DOHH2 (cell line): ENCODE measurements around the gene OPN1LW.

Experiments used
- EZH2phosphoT487 ChIP-seq: fragments of 200-600 bp; sonication (generic); IDR thresholded peaks from 2 replicates; pipeline ENCODE4 v1.6.1; 2017; ENCODE audit warnings: borderline replicate concordance, mild to moderate bottlenecking, antibody characterized with exemption, low read length, moderate library complexity, mixed read lengths
- TF ChIP-seq, protein P1 (sequence below): fragments of 200-600 bp; sonication (generic); IDR thresholded peaks from one replicate; pipeline ENCODE4 v1.5.1; 2014; ENCODE audit warnings: antibody characterized with exemption, mild to moderate bottlenecking, low read depth, low read length; ENCODE audit not compliant: poor library complexity, severe bottlenecking

DNA sequence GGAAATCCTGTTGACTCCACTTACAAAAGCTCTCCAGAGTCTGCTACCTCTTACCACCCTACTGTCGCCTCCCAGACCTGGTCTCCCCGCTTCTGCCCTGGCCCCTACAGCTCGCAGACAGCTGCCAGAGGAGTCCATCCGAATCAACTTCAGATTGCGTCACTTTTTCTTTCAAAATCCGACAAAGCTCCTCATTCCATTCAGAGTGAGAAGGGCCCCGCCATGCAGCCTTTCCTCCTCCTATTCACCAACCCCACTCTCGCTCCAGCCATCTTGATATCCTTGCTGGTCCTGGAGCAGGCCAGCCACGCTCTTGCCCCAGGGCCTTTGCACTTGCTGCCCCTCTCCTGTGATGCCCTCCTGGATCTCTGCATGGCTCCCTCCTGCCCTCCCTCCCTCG is 5.2 kb upstream of the OPN1LW start:
- TF ChIP-seq, protein P1, sequence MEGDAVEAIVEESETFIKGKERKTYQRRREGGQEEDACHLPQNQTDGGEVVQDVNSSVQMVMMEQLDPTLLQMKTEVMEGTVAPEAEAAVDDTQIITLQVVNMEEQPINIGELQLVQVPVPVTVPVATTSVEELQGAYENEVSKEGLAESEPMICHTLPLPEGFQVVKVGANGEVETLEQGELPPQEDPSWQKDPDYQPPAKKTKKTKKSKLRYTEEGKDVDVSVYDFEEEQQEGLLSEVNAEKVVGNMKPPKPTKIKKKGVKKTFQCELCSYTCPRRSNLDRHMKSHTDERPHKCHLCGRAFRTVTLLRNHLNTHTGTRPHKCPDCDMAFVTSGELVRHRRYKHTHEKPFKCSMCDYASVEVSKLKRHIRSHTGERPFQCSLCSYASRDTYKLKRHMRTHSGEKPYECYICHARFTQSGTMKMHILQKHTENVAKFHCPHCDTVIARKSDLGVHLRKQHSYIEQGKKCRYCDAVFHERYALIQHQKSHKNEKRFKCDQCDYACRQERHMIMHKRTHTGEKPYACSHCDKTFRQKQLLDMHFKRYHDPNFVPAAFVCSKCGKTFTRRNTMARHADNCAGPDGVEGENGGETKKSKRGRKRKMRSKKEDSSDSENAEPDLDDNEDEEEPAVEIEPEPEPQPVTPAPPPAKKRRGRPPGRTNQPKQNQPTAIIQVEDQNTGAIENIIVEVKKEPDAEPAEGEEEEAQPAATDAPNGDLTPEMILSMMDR = no peak
- TF ChIP-seq EZH2phosphoT487 = no peak
